ENCODE data around the gene MAGEA6. TPM values are rescaled to one million over a fixed set of nuclear protein-coding genes. Genes with fewer than 3 reads are reported as not detected.

The MAGEA6 gene
- total RNA-seq, 2 donors from 2014 or later: not detected

DNA sequence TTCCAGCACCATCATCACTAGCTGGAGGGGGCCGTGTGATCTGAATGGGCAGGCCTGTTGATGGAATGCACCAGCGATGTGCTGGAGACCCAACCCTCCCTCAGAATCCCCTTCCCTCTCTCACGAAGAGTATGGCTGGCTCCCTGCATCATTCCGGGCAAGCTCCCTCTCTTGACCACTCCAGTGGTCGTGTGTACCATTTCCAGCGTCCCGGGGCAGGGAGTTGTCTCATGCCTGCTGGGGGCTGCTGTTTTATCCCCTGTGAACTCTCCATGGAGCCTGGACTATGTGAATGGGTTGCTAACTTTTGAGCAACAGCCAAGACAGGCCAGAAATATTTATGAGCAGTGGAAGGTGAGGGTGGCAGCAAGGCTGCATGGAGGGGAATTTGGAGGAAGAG is 44.1 kb downstream of the MAGEA6 start:
- H3K36me3 ChIP-seq: no peaks in the 10 kb centered on the region
- peak; percentile 49 for DNase-seq (ENCODE audit: low spot score)
- H3K4me3 ChIP-seq: no peak overlapping the region
- H3K4me1 ChIP-seq: no peaks in the 10 kb centered on the region
- no peaks in the 10 kb centered on the region for H3K9me3 ChIP-seq
- TF ChIP-seq, protein P1, sequence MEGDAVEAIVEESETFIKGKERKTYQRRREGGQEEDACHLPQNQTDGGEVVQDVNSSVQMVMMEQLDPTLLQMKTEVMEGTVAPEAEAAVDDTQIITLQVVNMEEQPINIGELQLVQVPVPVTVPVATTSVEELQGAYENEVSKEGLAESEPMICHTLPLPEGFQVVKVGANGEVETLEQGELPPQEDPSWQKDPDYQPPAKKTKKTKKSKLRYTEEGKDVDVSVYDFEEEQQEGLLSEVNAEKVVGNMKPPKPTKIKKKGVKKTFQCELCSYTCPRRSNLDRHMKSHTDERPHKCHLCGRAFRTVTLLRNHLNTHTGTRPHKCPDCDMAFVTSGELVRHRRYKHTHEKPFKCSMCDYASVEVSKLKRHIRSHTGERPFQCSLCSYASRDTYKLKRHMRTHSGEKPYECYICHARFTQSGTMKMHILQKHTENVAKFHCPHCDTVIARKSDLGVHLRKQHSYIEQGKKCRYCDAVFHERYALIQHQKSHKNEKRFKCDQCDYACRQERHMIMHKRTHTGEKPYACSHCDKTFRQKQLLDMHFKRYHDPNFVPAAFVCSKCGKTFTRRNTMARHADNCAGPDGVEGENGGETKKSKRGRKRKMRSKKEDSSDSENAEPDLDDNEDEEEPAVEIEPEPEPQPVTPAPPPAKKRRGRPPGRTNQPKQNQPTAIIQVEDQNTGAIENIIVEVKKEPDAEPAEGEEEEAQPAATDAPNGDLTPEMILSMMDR (IDR thresholded peaks at IDR 0.05): no peak
- no peak overlapping the region for H3K27ac ChIP-seq
- H3K27me3 ChIP-seq: no peaks in the 10 kb centered on the region

Other genes with a start within 250 kb of the MAGEA6 start
- under 1 TPM in 1 of 2 donors, not detected in 1; 0.04 TPM for gene GABRQ, start 131.8 kb downstream of the MAGEA6 start, total RNA-seq
- not detected for gene MAGEA3, start 70.9 kb downstream of the MAGEA6 start, total RNA-seq
- gene CSAG2, start 60.4 kb downstream of the MAGEA6 start, total RNA-seq: not detected
- gene MAGEA2B, start 55.1 kb downstream of the MAGEA6 start, total RNA-seq: not detected
- not detected for gene CSAG1, start 36.0 kb downstream of the MAGEA6 start, total RNA-seq
- not detected for gene MAGEA12, start 35.9 kb downstream of the MAGEA6 start, total RNA-seq
- gene MAGEA2, start 15.8 kb downstream of the MAGEA6 start, total RNA-seq: not detected
- gene CSAG3, start 10.5 kb downstream of the MAGEA6 start, total RNA-seq: not detected
- gene CETN2, start 61.1 kb upstream of the MAGEA6 start, total RNA-seq: 10 to 100 TPM; 23.3 to 23.5 TPM
- 10 to 100 TPM; 14.1 to 28.1 TPM for gene NSDHL, start 61.4 kb upstream of the MAGEA6 start, total RNA-seq
- gene ZNF185, start 128.4 kb upstream of the MAGEA6 start, total RNA-seq: 1 to 10 TPM; 1.3 to 2.0 TPM
- not detected for gene PNMA5, start 224.4 kb upstream of the MAGEA6 start, total RNA-seq

All from right atrium auricular region (tissue), 2 donors.